Measurements from ENCODE around the gene SLC6A12.
"Not testable (repeated sequence)": the region's sequence is repeated elsewhere in the genome, so short reads cannot be mapped to it uniquely, and the experiment has no call there.

The SLC6A12 gene

GRCh38 chr12:217029-217428 lies 3.1 kb upstream of the SLC6A12 start:
- not testable (repeated sequence) for DNase-seq (ENCODE audit: low spot score); FAIRE-seq

GRCh38 chr12:215116-215515 lies 1.2 kb upstream of the SLC6A12 start:
- DNase-seq (ENCODE audit: low spot score) (no peak), FAIRE-seq (no peak)

DNA sequence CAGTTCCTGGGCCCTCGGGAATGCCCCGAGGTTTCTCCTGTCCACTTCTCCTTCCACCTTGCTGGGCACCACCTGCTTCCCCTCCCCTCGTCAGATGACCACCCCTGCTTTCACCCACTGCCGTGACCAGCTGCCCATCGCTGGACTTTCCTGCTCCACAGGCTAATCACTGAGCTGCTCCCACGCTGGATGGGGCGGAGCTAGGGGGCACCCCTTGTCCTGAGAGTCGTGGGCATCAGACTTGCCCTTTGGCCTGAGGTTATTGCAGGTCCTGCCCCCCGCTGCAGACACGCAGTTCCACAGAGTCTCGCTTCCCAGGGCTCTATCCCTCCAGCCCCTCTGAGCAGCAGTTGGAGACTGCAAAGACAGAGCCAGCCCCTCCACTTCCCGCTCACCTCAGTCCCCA lies 427 bp downstream of the SLC6A12 start:
- no peak for DNase-seq (ENCODE audit: low spot score)
- no peak for FAIRE-seq

GRCh38 chr12:212715-213526 lies 1.0 kb downstream of the SLC6A12 start:
- DNase-seq (ENCODE audit: low spot score) = no peak
- FAIRE-seq = no peak

GRCh38 chr12:212415-212714 lies 1.6 kb downstream of the SLC6A12 start:
- DNase-seq (ENCODE audit: low spot score) (no peak), FAIRE-seq (no peak)

- FAIRE-seq (no peak), DNase-seq (ENCODE audit: low spot score) (no peak)
Observed at GRCh38 chr12:211639-212414, 2.1 kb downstream of the SLC6A12 start.

GRCh38 chr12:211142-211465 lies 2.9 kb downstream of the SLC6A12 start:
- FAIRE-seq (no peak), DNase-seq (ENCODE audit: low spot score) (no peak)

DNA sequence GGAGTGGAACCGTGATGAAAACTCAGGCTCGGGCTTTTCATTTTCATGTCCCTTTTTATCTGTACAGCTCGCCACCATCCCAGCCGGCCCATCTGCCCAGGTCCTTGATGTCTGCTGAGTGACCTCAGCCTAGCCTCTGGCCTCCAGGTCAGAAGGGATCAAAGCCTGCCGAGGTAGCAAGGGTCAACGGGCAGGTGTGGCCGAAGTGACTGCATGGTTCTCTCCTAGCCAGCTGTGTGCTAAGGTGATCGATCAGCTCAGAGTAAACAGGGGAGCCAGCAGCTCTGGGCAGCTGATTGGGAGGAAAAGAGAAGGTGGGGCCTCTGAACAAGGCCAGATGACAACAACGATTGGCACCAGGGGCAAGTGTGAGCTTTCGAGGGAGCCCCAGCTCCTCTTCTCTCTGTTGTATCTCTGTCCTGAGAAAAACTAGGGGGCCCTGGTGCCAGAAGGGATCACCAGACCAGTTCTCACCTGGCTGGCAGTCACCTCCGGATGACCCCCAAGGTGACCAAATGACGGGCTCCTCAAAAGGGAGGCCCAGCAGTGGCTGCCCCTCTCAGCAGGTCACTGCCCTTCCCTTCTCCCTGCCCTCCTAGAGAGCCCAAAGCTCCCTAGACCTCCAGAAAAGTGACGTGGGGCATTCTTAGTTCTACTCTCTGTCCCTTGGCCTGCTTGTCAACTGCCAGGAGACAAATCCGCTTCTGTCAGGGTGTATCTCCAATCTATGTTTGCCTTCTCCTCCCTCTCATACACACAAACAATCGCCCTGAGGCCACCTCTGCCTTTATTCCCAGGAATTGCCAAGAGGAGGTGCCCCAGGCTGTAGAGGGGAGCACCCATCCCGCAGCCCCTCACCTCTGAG lies 3.4 kb downstream of the SLC6A12 start:
- no peak for FAIRE-seq
- DNase-seq (ENCODE audit: low spot score) = no peak

DNA sequence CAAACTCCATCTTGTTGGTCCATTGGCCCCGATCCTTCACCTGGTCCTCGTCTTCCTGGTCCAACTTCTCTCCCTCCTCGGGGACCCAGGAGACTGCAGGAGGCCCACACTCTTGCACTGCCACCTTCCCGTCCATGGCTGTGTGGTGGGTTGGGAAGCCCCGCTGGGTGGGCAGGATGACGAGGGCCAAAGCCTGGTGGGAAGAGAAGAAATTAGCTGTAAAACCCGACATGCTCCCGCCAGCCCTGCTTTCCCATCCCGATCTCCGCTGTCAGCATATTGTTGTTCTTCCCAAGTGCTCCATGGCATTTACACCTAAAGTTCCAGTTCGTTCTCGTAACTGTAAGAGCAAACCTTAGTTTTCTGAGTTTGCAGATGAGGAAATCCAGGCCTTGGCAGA lies 4.1 kb downstream of the SLC6A12 start:
- DNase-seq (ENCODE audit: low spot score) (no peak), FAIRE-seq (no peak)

- FAIRE-seq (no peak), DNase-seq (ENCODE audit: low spot score) (no peak)
Observed at GRCh38 chr12:209246-209645, 4.7 kb downstream of the SLC6A12 start.

DNA sequence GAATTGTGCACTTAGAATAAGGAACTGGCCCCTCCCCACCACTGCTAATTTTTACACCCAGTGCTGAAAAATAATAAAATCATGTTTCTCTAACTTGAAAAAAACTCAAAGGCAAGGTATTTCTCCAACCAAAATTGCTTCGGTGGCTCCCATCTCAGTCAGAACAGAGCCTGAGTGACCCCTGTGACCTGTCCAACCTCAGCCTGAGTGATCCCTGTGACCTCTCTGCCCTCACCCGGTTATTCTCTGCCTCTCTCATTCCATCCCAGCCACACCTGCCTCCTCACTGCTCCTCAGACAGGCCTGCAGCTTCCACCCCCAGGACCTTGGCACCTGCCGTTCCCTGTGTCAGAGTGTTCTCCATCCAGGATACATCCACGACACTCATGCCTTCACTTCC lies 5.1 kb downstream of the SLC6A12 start:
- DNase-seq (ENCODE audit: low spot score) (no peak), FAIRE-seq (no peak)

DNA sequence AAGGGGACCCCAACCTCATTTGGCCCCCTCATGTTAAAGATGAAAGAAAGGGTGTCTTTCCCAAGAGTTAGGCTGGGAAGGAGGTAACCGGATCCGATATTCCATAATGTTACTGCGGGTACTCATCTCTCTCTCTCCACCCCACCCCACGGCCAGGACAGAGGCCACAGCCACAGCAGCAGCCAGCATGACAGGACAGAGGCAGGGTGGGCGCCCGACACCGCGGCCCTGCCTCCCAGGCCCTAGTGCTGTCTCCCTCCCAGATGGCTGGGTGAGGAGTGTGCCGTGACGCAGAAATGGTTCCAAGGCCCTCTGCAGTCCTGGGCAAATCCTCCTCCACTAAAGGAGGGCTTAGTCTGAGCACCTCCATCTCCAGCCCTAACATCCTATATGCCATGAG lies 6.2 kb downstream of the SLC6A12 start:
- FAIRE-seq (no peak), DNase-seq (ENCODE audit: low spot score) (no peak)

DNA sequence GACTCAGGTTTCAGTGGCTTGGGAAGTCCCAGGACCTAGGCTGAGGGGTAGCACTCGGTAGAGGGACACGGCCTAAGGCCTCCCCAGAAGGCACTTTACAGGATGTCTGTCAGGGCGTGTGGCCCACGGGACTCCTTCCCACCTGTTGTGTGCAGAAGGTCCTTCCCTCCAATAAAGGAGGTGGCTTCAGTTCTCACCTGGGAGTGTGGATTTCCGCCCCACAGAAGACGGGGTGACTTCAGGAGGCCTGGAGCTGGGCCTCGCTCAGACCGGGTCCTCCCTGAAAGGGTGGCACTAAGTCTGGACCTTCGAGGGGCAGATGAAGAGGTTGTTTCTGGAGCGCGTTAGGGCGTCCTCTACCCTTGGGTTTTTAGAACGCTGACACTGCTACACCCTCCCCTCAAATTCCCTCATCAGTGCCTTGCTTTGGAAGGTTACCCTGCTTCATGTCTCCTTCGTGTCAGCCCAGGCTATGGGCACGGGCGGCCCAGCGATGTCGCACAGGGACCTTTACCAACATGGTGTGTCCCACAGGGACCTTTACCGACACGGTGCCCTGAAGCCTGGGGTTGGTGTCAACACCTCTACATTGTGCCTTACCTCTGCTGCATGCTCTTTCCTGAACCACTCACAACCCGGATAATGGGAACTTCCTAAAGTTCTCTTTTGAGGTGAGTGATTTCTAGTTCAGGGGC lies 7.1 kb downstream of the SLC6A12 start:
- DNase-seq (ENCODE audit: low spot score) = no peak
- FAIRE-seq = no peak

GRCh38 chr12:205026-205425 lies 8.9 kb downstream of the SLC6A12 start:
- FAIRE-seq = no peak
- DNase-seq (ENCODE audit: low spot score) = no peak

- FAIRE-seq = no peak
- DNase-seq (ENCODE audit: low spot score) = no peak
Observed at GRCh38 chr12:204261-204678, 9.7 kb downstream of the SLC6A12 start.

DNA sequence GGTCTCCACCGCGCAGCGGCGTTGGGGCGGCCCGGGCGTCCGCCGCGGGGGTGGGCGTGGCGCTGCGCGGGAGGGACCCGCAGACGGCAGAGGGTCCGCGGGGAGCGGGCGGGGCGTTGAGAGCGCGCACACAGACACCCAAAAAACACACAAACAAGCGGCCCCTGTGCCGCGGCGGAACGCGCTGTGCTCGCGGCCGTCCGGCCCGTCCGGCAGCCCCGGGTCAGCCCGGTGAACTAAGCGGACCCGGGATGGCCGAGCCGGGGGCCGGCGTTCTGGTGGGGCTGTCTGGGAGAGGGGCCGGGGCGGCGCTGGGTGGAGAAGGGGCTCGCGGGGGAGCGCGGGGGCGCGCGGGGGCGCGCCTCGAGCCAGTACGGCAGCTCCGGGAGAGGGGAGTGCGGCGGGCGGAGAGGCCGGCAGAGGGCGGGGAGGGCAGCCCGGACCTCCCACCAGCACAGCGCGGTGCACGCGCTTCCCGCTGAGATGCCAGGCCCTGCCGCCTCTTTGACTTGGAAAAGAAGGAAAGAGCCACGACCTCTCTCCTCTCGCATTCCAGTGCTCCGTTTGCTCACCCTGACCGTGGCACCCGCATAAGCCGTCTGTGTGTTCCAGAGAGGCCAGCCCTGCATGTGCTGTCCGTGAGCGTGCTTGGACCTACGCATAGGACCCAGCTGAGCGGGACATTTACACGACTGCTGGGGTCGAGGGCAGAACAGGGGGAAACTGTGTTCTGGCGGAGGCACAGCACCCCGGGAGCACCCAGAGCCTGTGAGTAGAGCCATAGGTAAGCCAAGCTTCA lies 10.3 kb downstream of the SLC6A12 start:
- FAIRE-seq (no peak), DNase-seq (ENCODE audit: low spot score) (no peak)

GRCh38 chr12:203074-203461 lies 10.9 kb downstream of the SLC6A12 start:
- FAIRE-seq (no peak), DNase-seq (ENCODE audit: low spot score) (no peak)

DNA sequence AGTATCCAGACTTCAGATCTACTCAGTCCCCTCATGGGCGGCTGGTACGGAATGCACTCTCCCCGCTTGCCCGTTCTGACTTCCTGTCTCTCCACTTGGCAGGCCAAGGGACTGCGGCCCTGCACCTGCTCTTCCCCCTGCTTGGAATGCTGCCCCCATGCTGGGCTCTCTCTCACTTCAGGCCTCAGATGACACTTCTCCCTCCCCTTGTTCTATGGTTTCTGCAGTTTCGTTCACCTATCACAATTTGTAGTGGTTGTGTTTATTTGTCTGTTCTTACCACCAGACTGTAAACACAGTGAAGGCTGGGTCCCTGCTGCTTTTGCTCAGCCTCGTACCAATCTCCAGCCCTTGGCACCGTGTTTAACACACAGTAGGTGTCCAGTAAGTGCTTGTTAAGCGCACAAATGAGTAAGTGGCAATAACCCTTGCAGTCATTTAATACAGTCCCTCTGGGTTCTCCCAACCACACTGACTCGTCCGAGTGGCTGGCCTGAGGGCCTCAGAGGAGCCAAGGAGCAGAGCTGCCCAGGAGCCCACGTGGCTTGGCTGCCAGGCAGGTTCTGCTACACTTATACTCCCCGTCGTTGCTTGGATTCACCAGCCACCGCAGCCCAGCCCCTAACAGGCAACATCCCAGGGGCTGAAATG lies 11.8 kb downstream of the SLC6A12 start:
- FAIRE-seq (no peak), DNase-seq (ENCODE audit: low spot score) (no peak)

GRCh38 chr12:201361-201760 lies 12.6 kb downstream of the SLC6A12 start:
- FAIRE-seq = no peak
- no peak for DNase-seq (ENCODE audit: low spot score)

- DNase-seq (ENCODE audit: low spot score) = no peak
- no peak for FAIRE-seq
Observed at GRCh38 chr12:198705-199104, 15.3 kb downstream of the SLC6A12 start.

Data from RCC 7860 (cell line).